ENCODE measurements around the gene OR4K1.
"Not testable (repeated sequence)": the region's sequence is repeated elsewhere in the genome, so short reads cannot be mapped to it uniquely, and the experiment has no call there.

The OR4K1 gene

DNA sequence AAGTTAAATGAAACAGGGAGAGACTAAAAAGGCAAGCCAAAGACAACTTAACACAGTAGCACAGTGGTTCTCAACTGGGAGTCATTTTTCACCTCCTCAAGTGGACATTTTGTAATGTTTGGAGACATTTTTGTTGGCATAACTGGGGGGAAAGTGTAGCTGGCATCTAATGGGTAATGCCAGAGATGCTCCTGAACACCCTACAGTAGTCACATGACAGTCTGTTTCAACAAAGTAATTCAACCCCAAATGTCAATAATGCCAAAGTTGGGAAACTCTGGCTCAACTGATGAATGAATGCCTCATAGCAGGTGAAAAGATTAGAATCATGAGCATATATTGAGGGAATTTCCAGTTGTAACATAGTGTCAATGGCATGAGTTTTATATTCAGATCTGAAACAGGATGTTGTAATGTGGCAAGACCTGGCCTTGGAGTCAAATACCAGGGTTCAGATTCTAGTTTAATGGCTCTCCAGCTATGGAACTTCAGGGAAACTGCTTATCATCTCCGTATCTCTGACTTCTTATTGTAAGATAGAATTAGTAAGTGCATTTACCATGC lies 12.7 kb upstream of the OR4K1 start:
- TF ChIP-seq, protein P1, sequence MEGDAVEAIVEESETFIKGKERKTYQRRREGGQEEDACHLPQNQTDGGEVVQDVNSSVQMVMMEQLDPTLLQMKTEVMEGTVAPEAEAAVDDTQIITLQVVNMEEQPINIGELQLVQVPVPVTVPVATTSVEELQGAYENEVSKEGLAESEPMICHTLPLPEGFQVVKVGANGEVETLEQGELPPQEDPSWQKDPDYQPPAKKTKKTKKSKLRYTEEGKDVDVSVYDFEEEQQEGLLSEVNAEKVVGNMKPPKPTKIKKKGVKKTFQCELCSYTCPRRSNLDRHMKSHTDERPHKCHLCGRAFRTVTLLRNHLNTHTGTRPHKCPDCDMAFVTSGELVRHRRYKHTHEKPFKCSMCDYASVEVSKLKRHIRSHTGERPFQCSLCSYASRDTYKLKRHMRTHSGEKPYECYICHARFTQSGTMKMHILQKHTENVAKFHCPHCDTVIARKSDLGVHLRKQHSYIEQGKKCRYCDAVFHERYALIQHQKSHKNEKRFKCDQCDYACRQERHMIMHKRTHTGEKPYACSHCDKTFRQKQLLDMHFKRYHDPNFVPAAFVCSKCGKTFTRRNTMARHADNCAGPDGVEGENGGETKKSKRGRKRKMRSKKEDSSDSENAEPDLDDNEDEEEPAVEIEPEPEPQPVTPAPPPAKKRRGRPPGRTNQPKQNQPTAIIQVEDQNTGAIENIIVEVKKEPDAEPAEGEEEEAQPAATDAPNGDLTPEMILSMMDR (IDR thresholded peaks at IDR 0.05; ENCODE audit: low read depth, low read length), result no peak
- DNase-seq (ENCODE audit: extremely low read depth, low read depth), result no peak

GRCh38 chr14:19918553-19919264 lies 12.0 kb upstream of the OR4K1 start:
- DNase-seq (ENCODE audit: extremely low read depth, low read depth), result no peak
- TF ChIP-seq, protein P1 (IDR thresholded peaks at IDR 0.05; ENCODE audit: low read depth, low read length), result no peak

- TF ChIP-seq, protein P1 (IDR thresholded peaks at IDR 0.05; ENCODE audit: low read depth, low read length), result no peak
- no peak for DNase-seq (ENCODE audit: extremely low read depth, low read depth)
Observed at GRCh38 chr14:19920021-19920657, 10.6 kb upstream of the OR4K1 start, which contains the start of gene OR4K5. Gene OR4K5 (plus strand): TSS chr14:19920607. CDS start chr14:19920607, 0 bp downstream.

GRCh38 chr14:19941668-19942067 lies 11.0 kb downstream of the OR4K1 start:
- TF ChIP-seq, protein P1 (IDR thresholded peaks at IDR 0.05; ENCODE audit: low read depth, low read length), result no peak
- DNase-seq (ENCODE audit: extremely low read depth, low read depth), result no peak

DNA sequence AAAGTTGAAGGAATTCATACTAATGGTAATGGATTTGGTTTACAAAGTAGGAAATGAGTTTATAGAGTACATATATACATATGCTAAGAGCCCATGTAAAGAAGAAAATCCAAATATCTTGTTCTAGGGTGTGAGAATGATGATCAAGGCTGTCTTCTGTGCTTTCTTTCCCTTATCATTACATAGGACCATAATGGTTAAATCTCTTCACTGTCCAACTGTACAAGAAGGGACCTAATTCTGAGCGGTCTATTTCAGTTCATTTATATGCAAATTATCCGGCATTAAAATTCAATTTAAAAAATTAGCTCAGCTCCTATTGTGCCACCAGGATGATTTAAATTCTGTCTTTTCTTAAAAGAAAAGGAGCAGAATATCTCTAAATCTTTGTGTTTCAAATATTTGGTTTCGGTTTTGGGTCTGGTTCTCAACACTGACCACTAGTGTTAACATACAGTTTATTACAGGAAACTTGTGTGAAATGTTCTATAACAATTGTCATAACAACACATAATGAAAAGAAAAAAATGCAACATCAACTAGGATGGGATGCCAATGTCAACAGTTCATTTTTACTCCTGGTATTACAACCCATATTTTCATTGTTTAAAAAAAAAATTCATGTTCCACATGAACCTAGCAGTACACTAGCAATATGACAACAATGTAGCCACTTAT lies 16.8 kb downstream of the OR4K1 start:
- TF ChIP-seq, protein P1 (IDR thresholded peaks at IDR 0.05; ENCODE audit: low read depth, low read length), result no peak
- DNase-seq (ENCODE audit: extremely low read depth, low read depth), result no peak

GRCh38 chr14:19949218-19949617 lies 18.5 kb downstream of the OR4K1 start:
- DNase-seq (ENCODE audit: extremely low read depth, low read depth), result no peak
- TF ChIP-seq, protein P1 (IDR thresholded peaks at IDR 0.05; ENCODE audit: low read depth, low read length), result no peak

GRCh38 chr14:19969735-19970134 lies 39.0 kb downstream of the OR4K1 start:
- DNase-seq (ENCODE audit: extremely low read depth, low read depth), result not testable (repeated sequence)

Measured in AG09319 (cell line).